ENCODE measurements around the gene PRR19. TPM values are rescaled to one million over a fixed set of nuclear protein-coding genes. Genes with fewer than 3 reads are reported as not detected.

PRR19 gene
- total RNA-seq, 2 experiments from 2014 or later, result 0.16 TPM; not detected in 1

DNA sequence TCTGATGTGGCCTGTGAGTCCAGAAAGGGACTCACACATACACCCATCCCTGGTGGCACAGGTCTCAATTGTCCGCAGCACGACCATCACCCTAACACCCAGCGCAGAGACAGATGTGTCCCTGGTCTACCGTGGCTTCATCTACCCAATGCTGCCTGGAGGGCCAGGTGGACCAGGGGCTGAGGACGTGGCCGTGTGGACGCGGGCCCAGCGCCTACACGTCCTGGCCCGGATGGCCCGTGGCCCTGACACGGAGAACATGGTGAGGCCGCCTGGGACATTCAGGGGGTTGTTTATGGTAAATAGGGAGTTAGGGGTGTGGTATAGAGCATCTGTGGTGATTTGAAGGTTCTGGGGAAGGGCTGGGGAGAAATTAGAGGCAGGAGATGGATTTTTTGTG lies 46.3 kb downstream of the PRR19 start:
- ChIA-PET CTCF (no interaction called here), POLR2A (no interaction called here)
- intact Hi-C loops (cut with DNase I, micrococcal nuclease), result no loop called here
- Histone ChIP-seq H3K27me3 (ENCODE audit: control insufficient read depth in 1 of 2, insufficient read depth in 2 of 2, low read length in 2 of 2) (no peaks in the 10 kb centered on the region), H3K9me3 (ENCODE audit: control insufficient read depth in 1 of 2, insufficient read depth in 1 of 2, low read length in 2 of 2) (no peaks in the 10 kb centered on the region), H3K27ac (ENCODE audit: low read depth in 1 of 2, low read length in 2 of 2) (no peak overlapping the region), H3K36me3 (ENCODE audit: insufficient read depth, low read length) (no peaks in the 10 kb centered on the region), H3K4me1 (ENCODE audit: insufficient read depth, low read length) (no peaks in the 10 kb centered on the region), H3K4me3 (ENCODE audit: low read length) (no peak overlapping the region)
- no peak overlapping the region for H3K27ac Mint-ChIP-seq
- H3K9me3 Mint-ChIP-seq, result no peaks in the 10 kb centered on the region
- DNase-seq (no peak), ATAC-seq (ENCODE audit: poor library complexity) (no peak)
- H3K36me3 Mint-ChIP-seq (ENCODE audit: low read depth), result peaks cover 7% of the 10 kb centered on the region
- TF ChIP-seq CTCF (IDR thresholded peaks at IDR 0.05), result no peak
- no peak overlapping the region for H3K4me3 Mint-ChIP-seq
- H3K27me3 Mint-ChIP-seq, result no peaks in the 10 kb centered on the region
- H3K4me1 Mint-ChIP-seq (ENCODE audit: low read depth), result no peaks in the 10 kb centered on the region

DNA sequence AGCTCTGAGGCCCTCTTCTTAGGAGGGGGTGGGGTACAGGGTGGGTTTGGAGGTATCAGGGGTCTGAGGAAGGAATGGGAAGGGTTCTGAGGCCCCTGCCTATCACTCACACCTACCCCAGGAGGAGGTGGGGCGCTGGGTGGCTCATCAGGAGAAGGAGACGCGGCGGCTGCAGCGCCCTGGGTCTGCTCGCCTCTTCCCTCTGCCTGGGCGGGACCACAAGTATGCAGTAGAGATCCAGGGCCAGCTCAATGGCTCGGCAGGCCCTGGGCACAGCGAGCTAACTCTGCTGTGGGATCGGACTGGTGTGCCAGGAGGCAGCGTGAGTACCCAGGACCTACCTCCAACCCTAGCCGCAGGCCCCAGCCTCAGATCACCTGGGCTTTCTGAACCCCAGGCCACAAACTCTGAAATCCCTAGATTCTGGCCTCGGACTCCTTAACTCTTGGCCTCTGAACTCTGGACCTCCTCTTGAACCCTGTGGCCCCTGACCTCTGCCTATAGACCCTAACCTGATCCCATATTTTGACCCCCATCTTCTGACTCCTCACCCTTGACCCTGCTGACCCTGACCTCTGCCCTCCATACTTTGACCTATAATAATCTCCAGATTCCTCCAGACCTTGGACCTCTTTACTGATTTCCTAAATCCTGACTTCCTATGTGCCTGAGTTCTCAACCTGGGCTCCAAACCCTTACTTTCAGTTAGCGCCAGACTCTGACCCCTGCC lies 47.6 kb downstream of the PRR19 start:
- H3K27me3 Mint-ChIP-seq, result no peaks in the 10 kb centered on the region
- Histone ChIP-seq H3K4me3 (ENCODE audit: low read length) (no peak overlapping the region), H3K27ac (ENCODE audit: low read depth in 1 of 2, low read length in 2 of 2) (no peak overlapping the region), H3K9me3 (ENCODE audit: control insufficient read depth in 1 of 2, insufficient read depth in 1 of 2, low read length in 2 of 2) (no peaks in the 10 kb centered on the region), H3K27me3 (ENCODE audit: control insufficient read depth in 1 of 2, insufficient read depth in 2 of 2, low read length in 2 of 2) (no peaks in the 10 kb centered on the region), H3K36me3 (ENCODE audit: insufficient read depth, low read length) (no peaks in the 10 kb centered on the region), H3K4me1 (ENCODE audit: insufficient read depth, low read length) (no peaks in the 10 kb centered on the region)
- CTCF ChIA-PET, result no interaction called here
- H3K27ac Mint-ChIP-seq, result no peak overlapping the region
- H3K4me1 Mint-ChIP-seq (ENCODE audit: low read depth), result no peaks in the 10 kb centered on the region
- no peak overlapping the region for H3K4me3 Mint-ChIP-seq
- ATAC-seq (ENCODE audit: poor library complexity) (no peak), DNase-seq (no peak)
- TF ChIP-seq CTCF (IDR thresholded peaks at IDR 0.05), result no peak
- H3K9me3 Mint-ChIP-seq, result no peaks in the 10 kb centered on the region
- POLR2A ChIA-PET, result no interaction called here
- peaks cover 6% of the 10 kb centered on the region for H3K36me3 Mint-ChIP-seq (ENCODE audit: low read depth)
- intact Hi-C loops (cut with DNase I, micrococcal nuclease), result no loop called here

DNA sequence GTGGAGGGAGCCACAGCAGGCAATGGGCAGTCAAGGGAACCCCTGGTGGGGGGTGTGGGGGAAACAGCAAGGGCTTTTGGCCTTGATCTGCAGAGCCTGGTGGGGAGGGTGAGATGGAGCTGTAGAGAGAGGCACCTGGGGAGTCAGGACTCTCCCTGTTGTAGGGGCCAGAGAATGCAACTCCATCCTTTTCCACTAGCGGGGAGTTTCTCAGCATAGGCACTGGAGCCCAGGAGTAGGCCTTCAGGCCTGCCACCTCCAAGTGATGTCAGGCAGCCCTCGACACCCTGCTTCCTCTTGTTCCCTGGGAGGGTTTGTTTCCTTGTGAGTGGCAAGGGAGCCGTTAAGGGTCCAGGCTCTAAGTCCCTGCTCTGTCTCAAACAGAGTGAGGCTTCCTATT lies 48.5 kb downstream of the PRR19 start:
- ATAC-seq (ENCODE audit: poor library complexity) (no peak), DNase-seq (no peak)
- Mint-ChIP-seq H3K4me1 (ENCODE audit: low read depth) (no peaks in the 10 kb centered on the region), H3K27me3 (no peaks in the 10 kb centered on the region), H3K36me3 (ENCODE audit: low read depth) (peaks cover 8% of the 10 kb centered on the region), H3K27ac (no peak overlapping the region), H3K9me3 (no peaks in the 10 kb centered on the region), H3K4me3 (no peak overlapping the region)
- Histone ChIP-seq H3K36me3 (ENCODE audit: insufficient read depth, low read length) (no peaks in the 10 kb centered on the region), H3K4me3 (ENCODE audit: low read length) (no peak overlapping the region), H3K9me3 (ENCODE audit: control insufficient read depth in 1 of 2, insufficient read depth in 1 of 2, low read length in 2 of 2) (no peaks in the 10 kb centered on the region), H3K4me1 (ENCODE audit: insufficient read depth, low read length) (no peaks in the 10 kb centered on the region), H3K27ac (ENCODE audit: low read depth in 1 of 2, low read length in 2 of 2) (no peak overlapping the region), H3K27me3 (ENCODE audit: control insufficient read depth in 1 of 2, insufficient read depth in 2 of 2, low read length in 2 of 2) (no peaks in the 10 kb centered on the region)
- ChIA-PET POLR2A (no interaction called here), CTCF (no interaction called here)
- intact Hi-C loops (cut with DNase I, micrococcal nuclease), result no loop called here
- no peak for TF ChIP-seq CTCF (IDR thresholded peaks at IDR 0.05)

All from CD4-positive, alpha-beta T cell (primary cell).